Peyer's patch (tissue), 4 donors: Measurements from ENCODE around the gene ZDHHC17. TPM values are rescaled to one million over a fixed set of nuclear protein-coding genes. Genes with fewer than 3 reads are reported as not detected.

ENCODE experiments used
- DNase-seq, 3 donors: peaks; one replicate each; pipeline ENCODE4 v3.0.0-alpha.2; 2017 to 2019
- H3K27ac ChIP-seq, 4 donors: fragments of 200-600 bp; sonication (generic); one replicate each; pipeline ENCODE4 v1.5.1; 2016 to 2019
- H3K27me3 ChIP-seq, 2 donors: fragments of 200-600 bp; sonication (generic); one replicate each; pipeline ENCODE4 v1.5.1; 2019
- H3K36me3 ChIP-seq, 3 donors: fragments of 200-600 bp; sonication (generic); one replicate each; pipeline ENCODE4 v1.5.1; 2016 to 2019
- H3K4me1 ChIP-seq, 4 donors: fragments of 200-600 bp; sonication (generic); one replicate each; pipeline ENCODE4 v1.5.1; 2016 to 2019
- H3K4me3 ChIP-seq, 4 donors: fragments of 200-600 bp; sonication (generic); 1 replicate in 3 of 4; 2 replicates in 1 of 4; pipeline ENCODE4 v1.5.1; 2016 to 2019; ENCODE audit warnings: mild to moderate bottlenecking in 1 of 4
- H3K9me3 ChIP-seq, 4 donors: fragments of 200-600 bp; sonication (generic); one replicate each; pipeline ENCODE4 v1.5.1; 2016 to 2019; ENCODE audit warnings: mild to moderate bottlenecking in 1 of 4
- CTCF ChIP-seq, 6 experiments: fragments of 450-650 bp in 4 of 6; fragments of 200-600 bp in 2 of 6; sonication (generic) in 1 of 6; IDR thresholded peaks; one replicate each; pipeline ENCODE4 v1.5.1; 2017 to 2019; ENCODE audit warnings: antibody characterized with exemption in 6 of 6, mild to moderate bottlenecking in 3 of 6, moderate library complexity in 1 of 6
- POLR2A ChIP-seq, 2 donors: fragments of 450-650 bp; IDR thresholded peaks; one replicate each; pipeline ENCODE4 v1.5.1; 2017; ENCODE audit warnings: antibody characterized with exemption in 2 of 2, mild to moderate bottlenecking in 2 of 2, moderate library complexity in 2 of 2
- total RNA-seq, 4 donors: library from RNA; depleted of rRNA; stranded (reverse); fragments of >200 nt; gene quantifications; one replicate each; pipeline ENCODE4 v1.1.0, GENCODE V29; 2016

Gene ZDHHC17
- total RNA-seq, 4 donors from 2014 or later, result 14.7 to 88.3 (median 32.5) TPM

DNA sequence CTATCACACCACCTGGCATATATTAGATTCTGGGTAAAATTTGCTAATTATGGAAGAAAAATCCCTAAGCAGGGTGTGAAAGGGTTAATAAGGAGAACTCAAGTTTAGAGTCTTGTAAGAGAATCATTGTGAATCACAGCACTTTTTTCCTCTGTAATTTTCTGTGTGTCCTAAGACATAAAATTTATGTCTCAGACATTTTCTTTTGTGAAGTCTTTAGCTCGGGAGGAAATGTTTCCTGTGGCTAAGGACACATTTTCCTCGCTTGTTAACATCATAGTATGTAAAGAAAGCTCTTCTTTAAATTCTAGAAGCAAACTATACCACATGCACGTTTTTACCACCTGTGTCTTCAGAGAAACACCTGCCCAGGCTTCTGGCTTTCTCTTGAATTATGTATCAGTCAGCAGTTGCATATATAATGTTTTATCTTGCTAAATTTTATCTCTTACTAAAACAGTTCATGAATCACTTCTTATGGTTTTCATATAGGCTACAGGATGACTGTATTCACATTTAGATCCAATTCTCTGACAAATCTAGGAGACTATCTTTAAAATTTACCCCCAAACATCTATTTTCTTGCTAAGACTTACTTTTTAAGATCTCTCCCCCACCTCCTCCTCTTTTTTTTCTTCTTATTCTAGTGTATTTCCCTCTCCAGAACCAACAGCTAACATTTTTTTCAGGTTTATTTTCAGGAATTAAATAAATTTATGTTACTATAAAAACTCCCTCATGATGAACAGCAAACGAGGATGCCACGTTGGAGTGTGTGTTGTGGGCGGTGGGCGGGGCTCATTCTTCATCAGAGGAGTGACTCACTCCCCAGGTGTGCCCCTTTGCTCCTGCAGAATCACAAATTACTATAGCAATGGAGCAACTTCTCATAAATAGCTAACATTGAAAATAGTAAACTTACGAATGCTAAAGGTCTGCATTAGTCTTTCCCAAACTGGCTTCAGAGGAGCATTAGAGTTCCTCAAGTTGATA lies 126.5 kb downstream of the ZDHHC17 start:
- DNase-seq, result no peak
- no peak for TF ChIP-seq POLR2A (IDR thresholded peaks at IDR 0.05)
- no peak for TF ChIP-seq CTCF (IDR thresholded peaks at IDR 0.05)

GRCh38 chr12:76891609-76892008 lies 127.7 kb downstream of the ZDHHC17 start:
- H3K36me3 ChIP-seq, result no peaks in the 10 kb centered on the region
- DNase-seq, result no peak
- no peaks in the 10 kb centered on the region for H3K27me3 ChIP-seq
- H3K4me1 ChIP-seq, result no peaks in the 10 kb centered on the region
- TF ChIP-seq CTCF (IDR thresholded peaks at IDR 0.05), result no peak
- no peak for TF ChIP-seq POLR2A (IDR thresholded peaks at IDR 0.05)
- H3K9me3 ChIP-seq, result no peaks in the 10 kb centered on the region
- no peak overlapping the region for H3K27ac ChIP-seq
- H3K4me3 ChIP-seq, result no peak overlapping the region

More for the DNA sequence above, 126.5 kb downstream of the ZDHHC17 start:
- no peaks in the 10 kb centered on the region for H3K27me3 ChIP-seq
- no peak overlapping the region for H3K27ac ChIP-seq
- H3K4me3 ChIP-seq, result no peak overlapping the region
- H3K36me3 ChIP-seq, result no peaks in the 10 kb centered on the region
- no peaks in the 10 kb centered on the region for H3K4me1 ChIP-seq
- H3K9me3 ChIP-seq, result no peaks in the 10 kb centered on the region

DNA sequence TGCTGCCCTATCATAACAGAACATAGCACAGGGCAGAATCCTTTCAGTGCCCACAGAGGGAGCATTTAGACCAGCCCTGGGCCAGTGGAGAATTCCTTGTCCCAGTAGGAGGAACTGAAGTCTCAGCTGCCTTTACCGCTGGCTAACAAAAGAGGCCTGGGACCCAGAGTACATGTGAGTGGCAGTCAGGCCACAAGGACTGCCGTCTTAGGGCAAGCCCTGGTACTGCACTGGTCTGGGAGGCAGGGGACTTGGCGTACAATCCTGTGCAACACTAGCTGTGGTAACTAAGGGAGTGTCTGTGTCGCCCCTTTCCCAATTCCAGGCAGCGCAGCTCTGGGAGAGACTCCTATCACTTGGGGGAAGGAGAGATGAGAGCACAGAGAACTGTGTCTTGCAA lies 131.9 kb downstream of the ZDHHC17 start:
- no peak overlapping the region for H3K27ac ChIP-seq
- no peak for TF ChIP-seq POLR2A (IDR thresholded peaks at IDR 0.05)
- no peak for TF ChIP-seq CTCF (IDR thresholded peaks at IDR 0.05)
- no peak overlapping the region for H3K4me3 ChIP-seq
- H3K36me3 ChIP-seq, result no peaks in the 10 kb centered on the region
- DNase-seq, result no peak
- H3K27me3 ChIP-seq, result no peaks in the 10 kb centered on the region
- H3K4me1 ChIP-seq, result no peaks in the 10 kb centered on the region
- no peaks in the 10 kb centered on the region for H3K9me3 ChIP-seq

DNA sequence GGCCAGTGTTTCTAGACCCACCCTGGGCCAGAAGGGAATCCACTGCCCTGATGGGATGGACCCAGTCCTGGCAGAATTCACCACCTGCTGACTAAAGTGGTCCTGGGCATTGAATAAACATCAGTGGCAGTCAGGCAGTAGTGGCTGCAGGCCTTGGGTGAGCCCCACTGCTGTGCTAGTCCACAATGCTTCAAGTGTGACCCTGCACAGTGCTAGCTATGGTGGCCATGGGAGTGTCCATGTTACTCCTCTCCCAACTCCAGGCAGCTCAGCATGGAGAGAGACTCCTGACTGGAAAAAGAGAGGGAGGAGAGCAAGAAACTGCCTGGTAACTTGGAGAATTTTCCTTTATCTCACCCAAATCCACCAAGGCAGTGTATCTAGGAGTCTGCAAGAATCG lies 132.4 kb downstream of the ZDHHC17 start:
- Histone ChIP-seq H3K27ac (no peak overlapping the region), H3K27me3 (no peaks in the 10 kb centered on the region), H3K9me3 (no peaks in the 10 kb centered on the region), H3K36me3 (no peaks in the 10 kb centered on the region), H3K4me3 (no peak overlapping the region), H3K4me1 (no peaks in the 10 kb centered on the region)
- no peak for DNase-seq
- TF ChIP-seq POLR2A (IDR thresholded peaks at IDR 0.05) (no peak), CTCF (IDR thresholded peaks at IDR 0.05) (no peak)

DNA sequence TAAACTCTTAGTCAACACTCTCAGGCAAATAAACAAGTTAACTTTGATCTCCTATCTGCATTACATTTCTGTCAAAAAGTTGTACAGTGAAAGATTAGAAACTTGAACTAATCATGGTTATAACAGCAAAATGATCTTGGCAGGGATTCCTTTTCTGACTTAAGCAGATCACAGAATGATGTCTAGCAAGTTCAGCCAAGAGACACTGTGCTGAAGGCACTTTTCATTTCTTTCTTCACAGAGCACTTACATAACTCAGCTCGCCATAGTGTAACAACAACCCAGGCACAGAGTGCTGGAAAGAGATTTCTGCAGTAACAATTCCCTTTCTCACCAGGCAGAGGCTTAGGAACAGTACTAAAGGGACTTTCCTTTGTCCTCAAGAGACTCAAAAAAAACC lies 134.5 kb downstream of the ZDHHC17 start:
- H3K9me3 ChIP-seq, result no peaks in the 10 kb centered on the region
- H3K4me3 ChIP-seq, result no peak overlapping the region
- no peaks in the 10 kb centered on the region for H3K36me3 ChIP-seq
- DNase-seq, result no peak
- H3K4me1 ChIP-seq, result no peaks in the 10 kb centered on the region
- TF ChIP-seq CTCF (IDR thresholded peaks at IDR 0.05) (no peak), POLR2A (IDR thresholded peaks at IDR 0.05) (no peak)
- H3K27ac ChIP-seq, result no peak overlapping the region
- H3K27me3 ChIP-seq, result no peaks in the 10 kb centered on the region
